ENCODE data around the gene IFI27. TPM values are rescaled to one million over a fixed set of nuclear protein-coding genes. Genes with fewer than 3 reads are reported as not detected.
A peak's percentile ranks its signal among the peaks of the same experiment; 100 is the strongest.
"Not testable (repeated sequence)": the region's sequence is repeated elsewhere in the genome, so short reads cannot be mapped to it uniquely, and the experiment has no call there.

The IFI27 gene
- 100 to 1,000 TPM in 1 of 2 donors, 10 to 100 TPM in 1; 94.1 to 308 TPM for total RNA-seq
- polyA plus RNA-seq = 100 to 1,000 TPM; 447 to 883 TPM
- long read RNA-seq, donor 1, transcript IFI27-215 (5 exons, 644 nt) = major isoform, 7 of 20 reads
- long read RNA-seq, donor 1, transcript IFI27-212 (4 exons, 505 nt) = minor isoform, 6 of 20 reads
- long read RNA-seq, donor 1, transcript IFI27-211 (5 exons, 364 nt) = minor isoform, 6 of 20 reads
- long read RNA-seq, donor 1, partial matches to known transcripts = 0 of 20 reads
- long read RNA-seq, donor 1, other reads (novel, unspliced or antisense) = 0 of 20 reads
- long read RNA-seq, donor 2, partial matches to known transcripts = 0 of 13 reads
- long read RNA-seq, donor 2, other reads (novel, unspliced or antisense) = 0 of 13 reads
- long read RNA-seq, donor 3, transcript IFI27-212 (4 exons, 505 nt) = minor isoform, 5 of 28 reads
- long read RNA-seq, donor 3, transcript IFI27-211 (5 exons, 364 nt) = minor isoform, 8 of 28 reads
- long read RNA-seq, donor 3, transcript IFI27-215 (5 exons, 644 nt) = major isoform, 12 of 28 reads
- long read RNA-seq, donor 3, partial matches to known transcripts = 0 of 28 reads
- long read RNA-seq, donor 3, other reads (novel, unspliced or antisense) = 0 of 28 reads
- long read RNA-seq, donor 4, partial matches to known transcripts = 0 of 1 reads
- long read RNA-seq, donor 4, other reads (novel, unspliced or antisense) = 0 of 1 reads
- long read RNA-seq, donor 5, transcript IFI27-215 (5 exons, 644 nt) = major isoform, 5 of 14 reads
- long read RNA-seq, donor 5, partial matches to known transcripts = 0 of 14 reads
- long read RNA-seq, donor 5, other reads (novel, unspliced or antisense) = 0 of 14 reads

- no peaks in the 10 kb centered on the region for H3K36me3 ChIP-seq (ENCODE audit: control insufficient read depth in 4 of 4, insufficient read depth in 4 of 4, low read length in 4 of 4)
- H3K27ac ChIP-seq (ENCODE audit: low read depth in 1 of 2, low read length in 1 of 2) = peak within 1 kb of the TSS; percentile 72 to 86
- peaks cover 0 to 20% (median 5%) of the 10 kb centered on the region in 5 donors for H3K4me1 ChIP-seq (ENCODE audit: control insufficient read depth in 5 of 5, insufficient read depth in 5 of 5, low read length in 5 of 5)
- H3K4me3 ChIP-seq = peak within 1 kb of the TSS; percentile 25
- H3K9ac ChIP-seq (ENCODE audit: insufficient read depth in 1 of 2, low read length in 2 of 2) = peak within 1 kb of the TSS in 1 of 2 donors; percentile 25
- H3K9me3 ChIP-seq (ENCODE audit: control insufficient read depth in 4 of 4, insufficient read depth in 3 of 4, low read length in 3 of 4) = no peaks in the 10 kb centered on the region
- no peaks in the 10 kb centered on the region for H3K27me3 ChIP-seq (ENCODE audit: control insufficient read depth in 3 of 3, insufficient read depth in 3 of 3, low read length in 2 of 3)
- DNase-seq (peak in 1 of 3 donors; percentile 34), ATAC-seq (ENCODE audit: insufficient read depth, low FRiP score) (peak; percentile 75)
- no peak for TF ChIP-seq CTCF (IDR thresholded peaks at IDR 0.05; ENCODE audit: control extremely low read depth, extremely low read depth)
- 55 to 73% methylated on average over 14 of the region's 14 CpGs for WGBS, 2 donors
These were observed at the start of gene IFI27 for GRCh38 chr14:94110552-94111181. Gene IFI27, plus strand, starts transcription at chr14:94110736.

- peaks cover 27 to 45% (median 33%) of the 10 kb centered on the region in 4 donors for H3K36me3 ChIP-seq (ENCODE audit: control insufficient read depth in 4 of 4, insufficient read depth in 4 of 4, low read length in 4 of 4)
- H3K4me1 ChIP-seq (ENCODE audit: control insufficient read depth in 5 of 5, insufficient read depth in 5 of 5, low read length in 5 of 5) = peaks cover 0 to 14% (median 4%) of the 10 kb centered on the region in 5 donors
- H3K4me3 ChIP-seq = no peak overlapping the region
- ATAC-seq (ENCODE audit: insufficient read depth, low FRiP score) (no peak), DNase-seq (no peak)
- H3K9me3 ChIP-seq (ENCODE audit: control insufficient read depth in 4 of 4, insufficient read depth in 3 of 4, low read length in 3 of 4) = peaks cover 0 to 2% (median 0%) of the 10 kb centered on the region in 4 donors
- H3K27me3 ChIP-seq (ENCODE audit: control insufficient read depth in 3 of 3, insufficient read depth in 3 of 3, low read length in 2 of 3) = no peaks in the 10 kb centered on the region
- no peak overlapping the region for H3K27ac ChIP-seq (ENCODE audit: low read depth in 1 of 2, low read length in 1 of 2)
- 77 to 84% methylated on average over 9 of the region's 9 CpGs for WGBS, 2 donors
- TF ChIP-seq CTCF (IDR thresholded peaks at IDR 0.05; ENCODE audit: control extremely low read depth, extremely low read depth) = no peak
- H3K9ac ChIP-seq (ENCODE audit: insufficient read depth in 1 of 2, low read length in 2 of 2) = peak overlapping the region in 1 of 2 donors; percentile 4
These were observed 48.1 kb upstream of the IFI27 start for GRCh38 chr14:94062344-94062940.

- WGBS, 2 donors = 73 to 74% methylated on average over 8 of the region's 8 CpGs
- H3K27me3 ChIP-seq (ENCODE audit: control insufficient read depth in 3 of 3, insufficient read depth in 3 of 3, low read length in 2 of 3) = no peaks in the 10 kb centered on the region
- no peak for DNase-seq
- ATAC-seq (ENCODE audit: insufficient read depth, low FRiP score) = no peak
- no peak overlapping the region for H3K4me3 ChIP-seq
- H3K9me3 ChIP-seq (ENCODE audit: control insufficient read depth in 4 of 4, insufficient read depth in 3 of 4, low read length in 3 of 4) = peaks cover 0 to 2% (median under 1%) of the 10 kb centered on the region in 4 donors
- TF ChIP-seq CTCF (IDR thresholded peaks at IDR 0.05; ENCODE audit: control extremely low read depth, extremely low read depth) = no peak
- peaks cover 3 to 10% (median 7%) of the 10 kb centered on the region in 4 donors for H3K36me3 ChIP-seq (ENCODE audit: control insufficient read depth in 4 of 4, insufficient read depth in 4 of 4, low read length in 4 of 4)
- no peak overlapping the region for H3K27ac ChIP-seq (ENCODE audit: low read depth in 1 of 2, low read length in 1 of 2)
- H3K4me1 ChIP-seq (ENCODE audit: control insufficient read depth in 5 of 5, insufficient read depth in 5 of 5, low read length in 5 of 5) = peaks cover 0 to 10% (median 4%) of the 10 kb centered on the region in 5 donors
- no peak overlapping the region for H3K9ac ChIP-seq (ENCODE audit: insufficient read depth in 1 of 2, low read length in 2 of 2)
These were observed 44.4 kb upstream of the IFI27 start for GRCh38 chr14:94066089-94066676.

GRCh38 chr14:94072076-94072475 lies 38.5 kb upstream of the IFI27 start:
- 96 to 97% methylated on average over 3 of the region's 3 CpGs for WGBS, 2 donors
- not testable (repeated sequence) for H3K4me1 ChIP-seq (ENCODE audit: control insufficient read depth in 5 of 5, insufficient read depth in 5 of 5, low read length in 5 of 5); H3K9me3 ChIP-seq (ENCODE audit: control insufficient read depth in 4 of 4, insufficient read depth in 3 of 4, low read length in 3 of 4)

More at GRCh38 chr14:94072076-94072475, 38.5 kb upstream of the IFI27 start:
- not testable (repeated sequence) for DNase-seq; H3K27ac ChIP-seq (ENCODE audit: low read depth in 1 of 2, low read length in 1 of 2); H3K9ac ChIP-seq (ENCODE audit: insufficient read depth in 1 of 2, low read length in 2 of 2); H3K36me3 ChIP-seq (ENCODE audit: control insufficient read depth in 4 of 4, insufficient read depth in 4 of 4, low read length in 4 of 4); H3K4me3 ChIP-seq; H3K27me3 ChIP-seq (ENCODE audit: control insufficient read depth in 3 of 3, insufficient read depth in 3 of 3, low read length in 2 of 3); ATAC-seq (ENCODE audit: insufficient read depth, low FRiP score)
